ENCODE measurements around the gene IL9. TPM values are rescaled to one million over a fixed set of nuclear protein-coding genes. Genes with fewer than 3 reads are reported as not detected.

Gene IL9
- total RNA-seq, 1 donor from 2014 or later: not detected

- H3K4me3 Mint-ChIP-seq: no peak overlapping the region
- peaks cover 100% of the 10 kb centered on the region for H3K27me3 ChIP-seq
These were observed 19.9 kb upstream of the IL9 start for GRCh38 chr5:135915466-135916001.

GRCh38 chr5:135913713-135914626, 18.3 kb upstream of the IL9 start:
- Histone ChIP-seq H3K36me3 (no peaks in the 10 kb centered on the region), H3K9ac (no peak overlapping the region), H3K4me1 (no peaks in the 10 kb centered on the region), H3K27ac (no peak overlapping the region), H3K27me3 (peaks cover 100% of the 10 kb centered on the region), H3F3A (ENCODE audit: low read depth) (no peaks in the 10 kb centered on the region), H3K79me2 (ENCODE audit: low read depth) (no peaks in the 10 kb centered on the region), H3K4me3 (no peak overlapping the region), H3K4me2 (no peak overlapping the region), H4K20me1 (ENCODE audit: low read depth) (no peaks in the 10 kb centered on the region), H2AFZ (replicated peaks) (no peak overlapping the region), H3K9me3 (ENCODE audit: low read depth) (no peaks in the 10 kb centered on the region)
- Mint-ChIP-seq H3K27me3 (ENCODE audit: insufficient read depth, low read depth) (peaks cover 5% of the 10 kb centered on the region), H3K36me3 (no peaks in the 10 kb centered on the region), H3K27ac (no peak overlapping the region), H3K4me1 (no peaks in the 10 kb centered on the region), H3K9me3 (no peaks in the 10 kb centered on the region), H3K4me3 (no peak overlapping the region)
- no peak for TF ChIP-seq EZH2phosphoT487 (IDR thresholded peaks at IDR 0.05)
- no peak for TF ChIP-seq CTCF (IDR thresholded peaks at IDR 0.05)
- no peak for TF ChIP-seq EZH2 (IDR thresholded peaks at IDR 0.05)
- DNase-seq (ENCODE audit: low spot score): no peak

More at GRCh38 chr5:135915466-135916001, 19.9 kb upstream of the IL9 start:
- no peak for TF ChIP-seq EZH2 (IDR thresholded peaks at IDR 0.05)
- no peak for TF ChIP-seq CTCF (IDR thresholded peaks at IDR 0.05)
- no peak overlapping the region for H3K4me2 ChIP-seq
- H4K20me1 ChIP-seq (ENCODE audit: low read depth): no peaks in the 10 kb centered on the region
- H3K27me3 Mint-ChIP-seq (ENCODE audit: insufficient read depth, low read depth): peaks cover 2% of the 10 kb centered on the region
- no peak overlapping the region for H3K27ac ChIP-seq
- no peak overlapping the region for H2AFZ ChIP-seq (replicated peaks)
- no peaks in the 10 kb centered on the region for H3K9me3 ChIP-seq (ENCODE audit: low read depth)
- no peaks in the 10 kb centered on the region for H3K9me3 Mint-ChIP-seq
- no peaks in the 10 kb centered on the region for H3F3A ChIP-seq (ENCODE audit: low read depth)
- no peaks in the 10 kb centered on the region for H3K79me2 ChIP-seq (ENCODE audit: low read depth)
- no peaks in the 10 kb centered on the region for H3K4me1 Mint-ChIP-seq
- no peaks in the 10 kb centered on the region for H3K4me1 ChIP-seq
- no peaks in the 10 kb centered on the region for H3K36me3 Mint-ChIP-seq
- H3K27ac Mint-ChIP-seq: no peak overlapping the region
- H3K4me3 ChIP-seq: no peak overlapping the region
- H3K9ac ChIP-seq: no peak overlapping the region
- H3K36me3 ChIP-seq: no peaks in the 10 kb centered on the region
- no peak for DNase-seq (ENCODE audit: low spot score)

GRCh38 chr5:135905144-135905543, 9.5 kb upstream of the IL9 start:
- H3K9me3 ChIP-seq (ENCODE audit: low read depth): no peaks in the 10 kb centered on the region
- H3K27me3 ChIP-seq: peaks cover 85% of the 10 kb centered on the region
- no peaks in the 10 kb centered on the region for H4K20me1 ChIP-seq (ENCODE audit: low read depth)
- H3K4me1 Mint-ChIP-seq: no peaks in the 10 kb centered on the region
- no peaks in the 10 kb centered on the region for H3F3A ChIP-seq (ENCODE audit: low read depth)
- H3K9ac ChIP-seq: no peak overlapping the region
- no peak for TF ChIP-seq EZH2phosphoT487 (IDR thresholded peaks at IDR 0.05)
- TF ChIP-seq EZH2 (IDR thresholded peaks at IDR 0.05): no peak
- no peak for TF ChIP-seq CTCF (IDR thresholded peaks at IDR 0.05)
- no peaks in the 10 kb centered on the region for H3K36me3 ChIP-seq
- H3K27ac ChIP-seq: no peak overlapping the region
- H3K27ac Mint-ChIP-seq: no peak overlapping the region
- no peak overlapping the region for H3K4me2 ChIP-seq
- DNase-seq (ENCODE audit: low spot score): no peak
- no peaks in the 10 kb centered on the region for H3K9me3 Mint-ChIP-seq
- no peaks in the 10 kb centered on the region for H3K4me1 ChIP-seq
- no peak overlapping the region for H3K4me3 Mint-ChIP-seq
- no peaks in the 10 kb centered on the region for H3K79me2 ChIP-seq (ENCODE audit: low read depth)
- H3K36me3 Mint-ChIP-seq: no peaks in the 10 kb centered on the region
- no peak overlapping the region for H3K4me3 ChIP-seq
- H3K27me3 Mint-ChIP-seq (ENCODE audit: insufficient read depth, low read depth): peaks cover 6% of the 10 kb centered on the region
- no peak overlapping the region for H2AFZ ChIP-seq (replicated peaks)

All from neural progenitor cell (in vitro differentiated cells).